ENCODE data around the gene CHD5.

Gene CHD5

DNA sequence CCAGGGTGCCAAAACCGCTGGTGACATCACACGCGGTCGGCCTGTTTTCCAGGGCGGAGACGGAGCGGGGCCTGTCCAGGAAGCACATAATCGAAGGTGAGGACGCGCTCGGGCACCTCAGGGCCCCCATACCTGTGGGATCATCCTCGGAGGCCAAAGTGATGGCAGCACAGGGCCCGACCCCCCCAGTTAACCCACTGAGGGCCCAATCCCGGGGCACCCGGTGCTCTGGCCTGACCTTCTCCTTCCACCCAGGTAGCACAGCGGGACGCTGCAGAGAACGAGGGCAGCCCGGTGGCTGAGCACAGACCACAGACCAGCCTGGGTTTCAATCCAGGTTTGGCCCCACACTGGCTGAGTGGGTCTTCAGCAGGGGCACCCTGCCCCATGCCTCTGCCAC lies 91.2 kb downstream of the CHD5 start:
- in situ Hi-C loops (cut with HindIII; ENCODE audit: low sequenced_read_pairs): no loop called here

DNA sequence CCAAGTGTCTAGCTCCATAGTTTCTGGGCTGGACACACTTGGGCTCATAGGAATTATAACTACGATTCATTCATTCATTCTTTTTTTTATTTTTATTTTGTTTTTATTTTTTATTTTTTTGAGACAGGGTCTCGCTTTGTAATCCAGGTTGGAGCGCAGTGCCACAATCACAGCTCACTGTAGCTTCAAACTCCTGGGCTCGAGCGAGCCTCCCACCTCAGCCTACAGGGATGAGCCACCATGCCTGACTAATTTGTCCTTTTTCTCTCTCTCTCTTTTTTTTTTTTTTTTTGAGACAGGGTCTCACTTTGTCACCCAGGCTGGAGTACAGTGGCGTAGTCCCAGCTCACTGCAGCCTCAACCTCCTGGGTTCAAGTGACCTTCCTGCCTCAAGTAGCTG lies 92.2 kb downstream of the CHD5 start:
- in situ Hi-C loops (cut with HindIII; ENCODE audit: low sequenced_read_pairs): no loop called here

DNA sequence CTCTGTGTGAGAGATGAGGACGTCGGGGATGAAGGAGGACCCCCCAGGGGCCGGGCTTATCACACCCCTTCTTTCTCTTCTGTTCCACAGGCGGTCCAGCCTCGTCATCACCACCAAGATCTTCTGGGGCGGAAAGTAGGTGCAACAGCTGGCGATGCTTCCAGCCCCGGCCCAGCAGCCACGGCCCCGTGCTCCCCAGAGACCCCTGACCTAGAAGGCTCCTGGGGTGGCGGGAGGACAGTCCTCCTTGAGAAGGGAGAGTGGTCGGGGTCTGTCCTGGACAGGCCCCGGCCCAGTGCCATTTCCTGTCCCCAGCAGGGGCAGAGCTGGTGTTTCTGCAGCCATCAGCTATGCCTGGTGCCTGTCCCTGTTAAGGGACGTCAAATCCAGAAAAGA lies 92.7 kb downstream of the CHD5 start:
- in situ Hi-C loops (cut with HindIII; ENCODE audit: low sequenced_read_pairs): no loop called here

DNA sequence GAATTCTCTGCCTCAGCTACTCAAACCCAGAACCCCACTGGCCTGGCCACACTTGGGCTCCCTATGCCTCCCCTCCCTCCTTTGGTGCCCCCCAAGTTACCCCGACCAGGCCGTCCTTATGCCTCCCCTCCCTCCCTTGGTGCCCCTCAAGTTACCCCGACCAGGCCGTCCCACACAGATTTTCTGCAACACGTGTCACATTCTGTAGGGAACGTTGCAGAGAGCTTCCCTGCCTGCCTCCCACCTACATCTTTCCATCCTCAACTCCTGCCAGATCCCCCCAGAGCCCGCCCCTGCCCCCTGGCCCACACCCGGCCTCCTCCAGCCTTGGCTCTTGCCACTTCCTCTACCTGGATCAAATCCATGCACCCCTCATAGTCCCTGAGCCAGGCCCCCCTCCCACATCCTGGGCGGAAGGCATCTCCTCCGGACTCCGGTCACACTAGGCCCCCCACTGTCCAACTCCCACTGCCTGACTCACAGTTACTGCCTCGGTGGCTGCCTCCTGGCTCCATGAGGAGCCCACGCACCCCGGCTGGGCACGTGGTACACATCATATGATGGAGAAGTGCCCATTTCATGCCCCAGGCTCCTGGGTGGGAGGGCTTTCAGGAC lies 93.3 kb downstream of the CHD5 start:
- in situ Hi-C loops (cut with HindIII; ENCODE audit: low sequenced_read_pairs): no loop called here

- in situ Hi-C loops (cut with HindIII; ENCODE audit: low sequenced_read_pairs): no loop called here
Measured at GRCh38 chr1:6086358-6086757, 93.8 kb downstream of the CHD5 start.

- in situ Hi-C loops (cut with HindIII; ENCODE audit: low sequenced_read_pairs): no loop called here
Measured at GRCh38 chr1:6085666-6086065, 94.5 kb downstream of the CHD5 start.

DNA sequence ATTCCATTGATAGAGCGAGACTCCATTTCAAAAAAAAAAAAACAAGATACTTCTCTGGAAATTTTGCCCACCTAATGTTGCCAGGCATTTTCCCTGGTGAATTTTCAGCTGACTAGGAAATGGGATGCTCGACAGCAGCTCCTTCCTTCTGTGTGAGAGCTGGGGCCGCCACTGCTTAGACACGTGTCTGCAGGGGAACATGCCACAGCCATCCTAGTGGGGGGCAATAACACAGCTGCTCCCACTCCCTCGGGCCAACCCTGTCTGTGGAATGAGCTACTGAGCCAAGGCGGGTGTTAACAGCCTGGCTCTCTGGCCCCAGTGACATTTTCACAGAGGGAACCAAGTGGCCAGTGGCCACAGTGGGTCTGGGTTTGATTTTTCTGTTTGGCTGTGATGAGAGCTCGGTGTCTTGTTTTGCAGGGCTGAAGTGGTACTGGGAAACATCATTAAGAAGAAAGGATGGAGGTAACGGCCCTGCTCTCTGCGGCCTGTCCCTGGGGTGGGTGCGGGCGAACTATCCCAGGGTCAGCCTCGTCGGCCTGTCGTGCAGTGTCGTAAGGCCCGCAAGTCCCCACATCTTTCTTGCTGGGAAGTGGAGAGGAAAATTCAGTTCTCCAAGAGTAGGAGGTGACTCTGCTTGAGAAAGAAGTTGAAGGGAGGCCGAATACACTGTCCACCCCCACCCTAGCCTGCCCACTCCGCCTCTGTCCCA lies 95.2 kb downstream of the CHD5 start:
- in situ Hi-C loops (cut with HindIII; ENCODE audit: low sequenced_read_pairs): no loop called here

- in situ Hi-C loops (cut with HindIII; ENCODE audit: low sequenced_read_pairs): no loop called here
Measured at GRCh38 chr1:6083801-6084446, 96.2 kb downstream of the CHD5 start.

DNA sequence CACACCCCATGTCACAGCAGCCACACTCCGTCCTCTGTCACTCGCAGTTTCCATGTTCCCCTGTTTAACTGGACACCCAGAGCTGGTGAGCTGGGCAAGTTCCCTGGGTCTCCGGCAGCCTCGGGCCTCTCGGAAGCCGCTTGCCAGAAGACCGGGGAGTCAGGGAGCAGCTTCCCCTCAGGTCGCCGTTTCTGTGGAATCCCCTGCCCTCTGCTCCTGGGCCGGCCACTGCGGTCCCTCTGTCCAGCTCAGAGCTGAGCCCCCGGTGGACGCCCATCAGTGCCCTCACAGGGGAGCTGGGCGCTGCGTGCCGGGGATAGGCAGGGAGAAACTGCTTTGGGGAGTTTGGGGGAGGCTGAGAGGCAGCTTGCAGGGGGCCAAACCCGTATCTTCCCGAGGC lies 96.7 kb downstream of the CHD5 start:
- in situ Hi-C loops (cut with HindIII; ENCODE audit: low sequenced_read_pairs): no loop called here

DNA sequence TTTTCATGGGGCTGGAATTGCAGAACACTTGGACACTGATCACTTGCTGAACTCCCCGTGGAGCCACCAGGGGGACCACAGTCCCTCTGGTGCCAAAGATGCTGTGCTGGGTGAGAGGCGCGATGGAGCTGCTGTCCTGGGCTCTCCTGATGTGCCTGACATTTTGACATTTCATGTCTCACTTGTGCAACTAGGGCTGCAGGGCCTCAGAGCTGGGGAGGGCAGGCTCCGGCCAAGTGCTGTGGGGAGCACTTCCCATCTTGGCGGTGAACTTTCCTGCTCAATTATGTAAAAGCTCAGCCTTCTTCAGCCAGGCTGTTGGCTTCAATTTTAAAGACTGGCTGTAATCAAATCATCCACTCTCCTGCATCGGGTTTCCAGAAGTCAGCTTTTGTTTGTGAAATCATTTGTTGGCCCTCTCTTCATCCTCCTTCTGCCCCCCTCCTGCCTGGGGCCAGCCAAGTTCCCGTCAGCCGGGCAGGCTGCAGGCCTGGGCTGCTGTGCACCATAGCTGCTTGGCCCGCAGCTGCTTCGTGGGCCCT lies 97.6 kb downstream of the CHD5 start:
- in situ Hi-C loops (cut with HindIII; ENCODE audit: low sequenced_read_pairs): no loop called here

- in situ Hi-C loops (cut with HindIII; ENCODE audit: low sequenced_read_pairs): no loop called here
Measured at GRCh38 chr1:6081901-6082300, 98.2 kb downstream of the CHD5 start.

GRCh38 chr1:6080469-6080868 lies 99.7 kb downstream of the CHD5 start:
- in situ Hi-C loops (cut with HindIII; ENCODE audit: low sequenced_read_pairs): no loop called here

- in situ Hi-C loops (cut with HindIII; ENCODE audit: low sequenced_read_pairs): loop anchor here (10.0 kb wide), 2 partner anchors 93 to 117 kb away; partner anchors contain the start of gene RPL22
Measured at GRCh38 chr1:6077919-6078318, 102.2 kb downstream of the CHD5 start.

GRCh38 chr1:6077506-6077905 lies 102.6 kb downstream of the CHD5 start:
- in situ Hi-C loops (cut with HindIII; ENCODE audit: low sequenced_read_pairs): loop anchor here (10.0 kb wide), 2 partner anchors 93 to 117 kb away; partner anchors contain the start of gene RPL22

GRCh38 chr1:6077061-6077460 lies 103.1 kb downstream of the CHD5 start:
- in situ Hi-C loops (cut with HindIII; ENCODE audit: low sequenced_read_pairs): loop anchor here (10.0 kb wide), 2 partner anchors 92 to 118 kb away; partner anchors contain the start of gene RPL22

DNA sequence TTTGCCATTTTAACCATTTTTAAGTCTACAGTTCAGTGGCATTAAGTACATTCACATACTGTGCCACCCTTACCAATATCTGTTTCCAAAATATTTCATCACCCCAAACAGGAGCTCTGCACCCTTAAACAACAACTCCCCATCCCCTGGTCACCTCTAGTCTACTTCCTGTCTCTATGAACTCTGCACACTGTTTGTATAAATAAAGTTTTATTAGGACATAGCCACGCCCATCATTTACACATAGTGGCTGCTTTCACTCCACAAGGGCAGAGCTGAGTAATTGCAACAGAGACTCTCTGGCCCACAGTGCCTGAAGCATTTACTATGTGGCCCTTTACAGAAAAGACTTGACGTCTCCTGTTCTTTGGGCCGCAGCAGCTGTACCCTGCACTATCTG lies 104.4 kb downstream of the CHD5 start:
- in situ Hi-C loops (cut with HindIII; ENCODE audit: low sequenced_read_pairs): loop anchor here (10.0 kb wide), 2 partner anchors 91 to 119 kb away; partner anchors contain the start of gene RPL22

DNA sequence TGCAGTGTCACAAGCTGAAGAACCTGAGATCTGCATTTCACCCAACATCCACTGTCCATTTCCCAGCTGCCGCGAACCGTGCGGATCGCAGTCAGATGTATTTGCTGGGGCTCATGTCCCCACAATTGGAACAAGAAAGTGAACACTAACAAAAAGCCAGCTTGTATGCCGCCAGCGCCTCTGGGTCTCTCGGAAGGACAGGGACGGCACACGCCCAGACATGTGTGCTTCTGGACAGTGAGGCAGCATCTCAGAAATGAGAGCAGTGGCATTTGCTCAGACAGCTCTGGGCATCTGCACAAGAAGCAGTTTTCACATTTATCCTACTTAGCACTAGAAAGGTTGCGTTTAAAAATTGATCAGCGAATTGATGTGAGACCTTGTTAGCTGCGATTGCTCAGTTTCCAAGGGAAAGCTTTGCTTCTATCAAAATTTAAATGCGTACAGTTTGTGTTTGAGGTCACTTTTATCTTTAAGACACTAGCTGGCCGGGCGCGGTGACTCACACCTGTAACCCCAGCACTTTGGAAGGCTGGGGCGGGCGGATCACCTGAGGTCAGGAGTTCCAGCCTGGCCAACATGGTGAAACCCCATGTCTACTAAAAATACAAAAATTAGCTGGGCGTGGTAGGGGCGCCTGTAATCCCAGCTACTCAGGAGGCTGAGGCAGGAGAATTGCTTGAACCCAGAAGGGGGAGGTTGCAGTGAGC lies 105.8 kb downstream of the CHD5 start:
- in situ Hi-C loops (cut with HindIII; ENCODE audit: low sequenced_read_pairs): loop anchor here (10.0 kb wide), 2 partner anchors 90 to 120 kb away; partner anchors contain the start of gene RPL22

DNA sequence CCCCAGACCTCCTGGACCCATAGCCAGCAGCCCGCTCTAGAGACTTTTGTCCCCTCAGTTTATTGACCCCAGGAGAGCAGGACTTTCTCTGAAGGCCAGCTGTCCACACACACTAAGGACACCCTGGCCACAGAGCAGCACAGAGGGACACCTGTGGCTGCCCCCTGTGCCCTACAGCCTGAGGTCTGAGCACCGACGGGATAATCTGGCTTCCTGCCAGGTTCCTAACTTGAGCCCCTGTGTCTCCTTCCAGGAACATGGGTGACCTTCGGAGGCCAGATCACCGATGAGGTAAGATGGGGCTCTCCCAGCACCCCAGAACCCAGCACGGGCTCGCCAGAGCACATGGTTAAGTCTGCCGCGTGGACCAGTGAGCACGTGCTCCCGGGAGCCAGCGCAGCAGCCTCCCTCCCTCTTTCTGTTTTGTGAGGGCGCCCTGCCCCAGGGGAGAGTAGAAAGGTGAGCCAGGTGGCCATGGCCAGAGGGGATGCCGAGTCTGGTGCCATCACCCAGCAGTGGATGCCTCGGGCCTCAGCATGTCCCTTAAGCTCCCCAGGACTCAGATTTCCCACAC lies 106.6 kb downstream of the CHD5 start:
- in situ Hi-C loops (cut with HindIII; ENCODE audit: low sequenced_read_pairs): loop anchor here (10.0 kb wide), 2 partner anchors 89 to 121 kb away; partner anchors contain the start of gene RPL22

DNA sequence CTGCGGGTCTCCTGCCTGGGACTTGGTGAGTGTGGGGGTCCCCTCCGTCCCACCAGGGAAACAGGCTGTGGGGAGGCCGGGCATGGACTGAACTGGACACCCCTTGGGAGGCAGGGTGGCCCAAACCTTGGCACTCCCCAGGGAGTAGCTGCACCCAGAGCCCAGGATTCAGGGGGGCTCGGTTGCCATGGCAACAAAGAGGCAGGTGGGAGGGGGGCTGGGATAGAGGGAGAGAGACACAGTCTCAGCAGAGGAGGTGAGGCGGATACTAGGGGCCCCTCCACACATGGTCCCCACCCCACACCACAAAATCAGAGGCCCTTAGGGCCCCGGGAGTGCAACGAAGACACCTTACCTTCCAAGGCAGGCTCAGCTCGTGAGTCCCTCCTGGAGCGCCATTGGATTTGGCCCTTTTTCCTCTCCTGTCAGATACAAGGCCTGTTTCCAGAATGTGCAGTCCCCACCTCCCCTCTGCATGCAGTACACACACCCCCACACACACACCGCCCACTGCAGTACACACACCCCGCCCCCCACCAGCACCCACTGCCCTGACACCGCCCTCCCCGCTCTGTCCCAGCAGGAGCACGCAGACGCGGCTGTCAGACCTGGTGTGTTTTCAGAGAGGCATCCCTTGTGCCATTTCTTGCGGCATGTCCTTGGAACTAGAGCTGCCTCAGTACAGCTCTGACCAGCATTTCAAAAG lies 107.2 kb downstream of the CHD5 start:
- in situ Hi-C loops (cut with HindIII; ENCODE audit: low sequenced_read_pairs): loop anchor here (10.0 kb wide), 2 partner anchors 88 to 122 kb away; partner anchors contain the start of gene RPL22

DNA sequence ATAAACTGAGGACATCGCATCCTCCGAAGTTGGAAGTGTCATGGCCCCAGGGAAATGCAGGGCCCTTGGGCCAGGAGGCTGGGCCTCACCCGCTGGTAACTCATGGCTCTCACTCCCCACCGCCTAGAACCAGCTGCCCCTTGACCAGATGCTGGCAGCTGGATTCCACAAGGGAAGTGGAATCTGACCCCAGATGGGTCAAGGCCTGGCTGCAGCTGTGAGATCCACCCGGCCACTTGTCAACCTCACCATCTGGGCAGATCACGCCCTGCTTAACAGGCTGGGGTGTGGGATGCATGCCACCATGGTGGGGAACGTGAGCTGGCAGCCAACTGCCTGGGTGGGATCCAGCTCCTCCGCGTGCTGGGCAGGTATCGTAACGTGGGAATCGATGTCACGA lies 108.9 kb downstream of the CHD5 start:
- in situ Hi-C loops (cut with HindIII; ENCODE audit: low sequenced_read_pairs): loop anchor here (10.0 kb wide), 2 partner anchors 86 to 124 kb away; partner anchors contain the start of gene RPL22

Data from DLD1 (cell line).